GM21529 (cell line): ENCODE data around the gene FNDC8.
A peak's percentile ranks its signal among the peaks of the same experiment; 100 is the strongest.
"Not testable (repeated sequence)": the region's sequence is repeated elsewhere in the genome, so short reads cannot be mapped to it uniquely, and the experiment has no call there.

ENCODE experiments used
- ATAC-seq: cut with Tn5 transposase; IDR thresholded peaks from one replicate; pipeline ENCODE4 v1.9.1; 2021; ENCODE audit not compliant: unreplicated experiment

Gene FNDC8

DNA sequence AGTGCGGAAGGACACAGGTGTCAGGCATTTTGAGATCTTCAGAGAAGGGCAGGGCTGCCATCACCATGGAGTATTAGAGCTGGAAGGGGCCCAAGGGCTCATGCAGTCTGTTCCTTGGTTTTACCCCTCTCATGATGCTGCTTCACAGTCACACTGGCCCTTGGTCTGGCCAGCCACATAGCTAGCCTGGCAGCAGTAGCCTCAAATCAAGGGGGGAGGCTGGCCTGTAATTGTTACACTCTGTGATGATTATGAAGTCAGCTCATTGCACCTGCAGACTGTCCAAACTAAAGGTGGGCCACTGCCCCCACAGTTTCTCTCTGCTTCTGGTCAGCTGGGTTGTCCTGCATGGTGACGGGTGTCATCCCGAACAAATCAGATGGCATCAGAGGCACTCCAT, at the start of gene FNDC8:
TSS of gene FNDC8 (plus strand) at position 301 of the 400 bp plus-strand sequence. CDS start at position 380, 79 bp downstream.
- no peak for ATAC-seq

DNA sequence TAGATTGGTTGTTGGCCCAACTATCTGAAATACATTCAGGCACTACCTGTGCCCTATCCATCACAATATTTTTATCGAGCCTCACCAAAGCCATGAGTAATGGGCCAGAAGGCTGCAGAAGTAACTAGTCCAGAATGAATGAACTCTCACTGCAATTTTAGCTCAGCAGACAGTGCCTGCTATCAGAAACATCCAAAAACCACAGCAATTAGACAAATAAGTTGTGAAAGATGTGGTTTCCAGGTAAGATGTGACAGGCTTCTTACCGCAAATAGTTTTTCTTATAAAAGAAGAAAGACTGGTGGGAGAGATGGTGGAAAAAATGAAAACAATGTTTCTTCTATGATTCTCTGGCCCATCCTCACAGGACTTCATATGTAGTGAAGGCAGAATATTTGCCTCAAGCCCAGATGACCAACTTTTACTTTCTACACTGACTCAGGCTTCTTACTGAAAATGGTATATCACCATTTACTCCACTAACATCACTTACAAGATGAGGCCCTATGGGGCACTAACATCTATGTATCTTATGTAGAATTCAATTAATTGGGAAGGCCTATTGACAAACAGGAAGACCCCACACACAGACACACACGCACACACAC, 48.1 kb upstream of the FNDC8 start:
- ATAC-seq: no peak

GRCh38 chr17:35073991-35074627, 47.3 kb upstream of the FNDC8 start:
- ATAC-seq: no peak

DNA sequence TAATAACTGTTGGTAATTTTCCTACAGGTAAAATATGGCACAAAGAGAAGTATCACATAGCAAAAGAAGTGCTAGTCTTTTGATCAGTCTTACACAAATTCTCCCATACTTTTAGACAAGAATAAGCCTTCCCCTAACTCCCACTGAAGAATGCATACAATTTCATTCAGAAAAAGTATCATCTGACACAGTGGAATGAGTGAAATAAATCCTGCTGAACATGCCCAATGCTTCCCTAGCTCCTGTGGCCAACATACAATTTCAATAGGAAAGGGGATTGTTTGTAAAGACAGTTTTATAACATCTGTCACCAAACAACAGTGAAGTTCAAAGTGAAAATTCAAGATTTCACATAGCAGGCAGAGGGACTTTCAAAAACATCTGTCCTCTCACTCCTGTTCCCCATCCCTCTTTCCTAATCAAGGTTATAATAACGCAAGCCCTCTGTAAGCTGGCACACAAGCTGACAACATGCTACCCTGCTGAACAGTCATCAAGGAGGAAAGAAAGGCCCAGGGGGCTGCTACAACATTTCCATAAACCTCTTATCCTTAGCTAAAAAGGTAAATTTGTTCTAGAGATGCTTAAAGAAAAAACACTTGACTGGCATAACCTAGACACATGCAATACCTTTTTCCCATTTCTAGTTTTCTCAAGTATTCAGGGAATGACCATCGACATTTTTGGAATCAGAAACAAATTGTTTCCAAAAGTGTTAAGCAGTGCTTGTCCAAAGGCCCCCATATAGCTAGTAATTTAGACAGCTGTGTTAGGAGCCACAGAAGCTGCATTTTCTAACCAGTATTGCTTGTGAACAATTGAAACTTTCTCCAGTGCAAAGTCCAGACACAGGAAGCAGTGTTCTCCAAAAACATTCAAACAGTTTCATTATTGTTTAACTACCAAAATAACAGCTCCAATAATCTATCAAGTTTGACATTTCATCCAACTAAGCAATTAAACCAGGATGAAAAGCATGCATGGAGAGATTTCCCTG, 46.4 kb upstream of the FNDC8 start:
- no peak for ATAC-seq

DNA sequence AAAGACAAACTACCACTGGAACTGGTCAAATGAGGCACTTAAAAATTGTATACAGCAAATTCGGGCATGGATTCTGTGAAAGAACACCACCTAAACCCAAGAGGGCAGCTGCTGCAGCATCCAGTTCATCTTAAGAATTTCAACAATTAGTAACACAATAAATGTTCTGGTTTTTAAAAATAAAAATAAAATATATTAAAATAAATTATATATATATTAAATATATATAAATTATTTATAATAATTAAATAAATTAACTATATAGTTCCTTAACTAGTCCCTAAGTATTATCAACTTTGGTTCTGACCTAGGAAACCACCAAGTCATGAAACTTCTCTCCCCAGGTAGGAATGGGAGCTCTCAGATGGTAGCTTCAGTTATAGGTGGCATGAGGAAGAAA, 44.5 kb upstream of the FNDC8 start:
- no peak for ATAC-seq

DNA sequence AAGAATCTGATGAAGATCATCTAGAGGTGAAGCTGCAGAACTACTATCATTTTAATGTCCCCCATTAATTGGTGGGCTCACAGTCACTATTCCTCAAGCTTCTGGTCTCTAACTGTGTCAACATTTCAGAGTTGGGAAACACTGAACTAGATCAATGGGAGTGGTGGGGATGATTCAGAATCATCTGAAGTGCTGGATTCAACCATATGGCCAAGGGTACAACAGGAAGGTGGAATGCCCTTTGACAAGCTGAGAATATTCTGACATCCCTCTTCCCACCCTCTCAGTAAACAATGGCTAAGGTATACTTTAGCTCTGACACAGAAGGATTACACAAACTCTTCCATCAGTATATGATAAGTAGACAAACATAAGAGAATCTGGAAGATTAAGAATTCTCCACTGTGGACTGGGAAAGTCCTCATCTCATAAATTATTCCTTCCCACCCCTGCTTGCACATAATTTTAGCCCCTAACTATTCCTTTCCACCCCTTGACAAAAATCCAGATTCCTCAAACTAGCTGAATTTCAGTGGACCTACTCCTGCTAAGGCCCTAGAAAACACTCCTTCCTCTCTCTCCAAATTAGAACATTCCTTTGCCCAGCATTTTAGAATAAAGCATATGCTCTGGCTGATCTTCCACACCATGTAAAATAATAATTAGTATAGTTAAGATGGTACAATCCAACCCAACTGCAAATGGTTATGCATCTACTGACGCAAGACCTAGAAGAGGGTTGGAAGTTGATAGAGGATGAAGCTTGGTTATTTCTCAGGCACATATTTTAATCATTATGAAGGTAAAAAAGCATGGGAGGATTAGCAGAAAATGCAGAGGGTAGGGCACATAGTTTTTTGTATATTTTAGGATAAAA, 41.6 kb upstream of the FNDC8 start:
- ATAC-seq: no peak

DNA sequence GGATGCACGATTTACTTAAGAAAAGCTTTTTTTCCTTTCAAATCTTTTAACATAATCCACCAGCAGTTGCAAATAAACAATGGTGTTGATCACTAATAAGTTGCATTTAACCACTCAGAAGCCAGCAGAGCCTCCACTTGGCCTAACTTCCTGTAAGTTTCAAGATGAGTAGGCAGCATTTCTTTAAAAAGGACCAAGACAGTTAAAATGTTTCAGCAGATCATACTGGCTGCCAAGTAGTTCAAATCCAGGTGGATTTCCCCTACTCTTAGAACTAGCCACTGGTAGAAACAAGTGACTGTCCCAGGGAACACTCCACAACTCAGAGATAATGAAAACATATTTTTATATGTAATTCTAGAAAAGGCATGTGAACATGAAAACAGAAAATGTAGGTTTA, 40.9 kb upstream of the FNDC8 start:
- ATAC-seq: peak; percentile 73

GRCh38 chr17:35081638-35082037, 39.8 kb upstream of the FNDC8 start:
- no peak for ATAC-seq

DNA sequence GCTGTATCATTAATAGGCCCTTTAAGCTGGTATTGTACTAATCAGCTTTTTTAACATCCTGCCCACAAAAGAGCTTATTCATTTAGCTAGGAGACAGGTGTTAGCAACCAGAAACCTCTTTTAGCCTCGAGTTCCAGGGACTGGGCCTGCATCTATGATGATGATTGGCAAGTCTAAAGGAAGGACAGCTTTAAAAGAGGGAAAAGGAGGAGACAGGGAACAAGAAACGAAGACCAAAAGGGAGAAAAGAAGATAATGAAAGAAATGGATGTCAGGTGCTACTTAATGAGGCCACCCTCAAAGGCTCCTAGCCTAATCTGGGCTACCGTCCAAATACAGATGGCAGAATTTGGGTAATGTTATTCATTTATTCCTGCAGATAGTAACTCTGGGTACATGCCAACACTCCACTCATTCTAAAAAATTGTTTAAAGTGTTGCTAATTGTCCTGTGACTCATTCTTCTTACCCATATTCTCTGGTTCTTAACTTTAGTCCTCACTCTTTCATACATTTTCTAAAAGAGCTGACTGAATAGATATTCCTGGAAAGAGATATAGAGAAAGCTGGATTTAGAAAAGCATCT, 39.2 kb upstream of the FNDC8 start:
- ATAC-seq: no peak

DNA sequence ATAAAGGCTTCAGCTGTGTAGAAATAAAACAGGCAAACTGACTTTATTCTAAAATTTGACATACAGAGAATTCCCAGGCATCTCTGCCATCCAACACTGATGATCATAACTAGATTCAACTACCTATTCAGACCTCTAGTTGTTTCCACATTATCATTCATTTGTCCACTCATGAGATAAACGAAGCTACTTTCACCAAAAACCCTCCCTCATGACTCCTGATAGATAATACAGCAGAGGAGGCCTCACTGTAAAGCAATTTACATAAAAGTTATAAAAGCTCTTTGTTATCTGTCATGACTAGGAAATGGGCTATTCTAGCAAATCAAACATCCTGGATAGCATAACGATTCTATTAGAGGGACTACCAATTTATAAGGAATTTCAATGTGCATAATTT, 38.3 kb upstream of the FNDC8 start:
- no peak for ATAC-seq

DNA sequence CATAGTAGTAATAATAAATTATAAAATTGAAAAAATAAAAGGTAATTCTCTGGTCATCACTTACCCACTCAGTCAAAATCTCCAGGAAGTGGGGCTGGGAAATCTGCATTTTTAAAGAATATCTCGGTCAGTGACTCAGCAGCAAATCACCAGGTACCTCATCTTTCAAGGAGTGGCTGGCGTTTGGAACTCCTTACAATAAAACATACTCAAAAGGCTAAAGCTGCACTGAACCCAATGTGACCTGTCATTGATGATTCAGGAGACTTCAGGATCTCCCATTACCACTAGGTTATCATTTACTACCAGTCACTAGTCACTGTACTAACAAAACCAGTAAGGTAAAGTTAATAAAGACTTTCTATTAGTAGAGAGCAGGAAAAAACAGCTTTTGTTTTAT, 36.4 kb upstream of the FNDC8 start:
- no peak for ATAC-seq

GRCh38 chr17:35086164-35086563, 35.3 kb upstream of the FNDC8 start:
- no peak for ATAC-seq

GRCh38 chr17:35086931-35087573, 34.4 kb upstream of the FNDC8 start:
- no peak for ATAC-seq

DNA sequence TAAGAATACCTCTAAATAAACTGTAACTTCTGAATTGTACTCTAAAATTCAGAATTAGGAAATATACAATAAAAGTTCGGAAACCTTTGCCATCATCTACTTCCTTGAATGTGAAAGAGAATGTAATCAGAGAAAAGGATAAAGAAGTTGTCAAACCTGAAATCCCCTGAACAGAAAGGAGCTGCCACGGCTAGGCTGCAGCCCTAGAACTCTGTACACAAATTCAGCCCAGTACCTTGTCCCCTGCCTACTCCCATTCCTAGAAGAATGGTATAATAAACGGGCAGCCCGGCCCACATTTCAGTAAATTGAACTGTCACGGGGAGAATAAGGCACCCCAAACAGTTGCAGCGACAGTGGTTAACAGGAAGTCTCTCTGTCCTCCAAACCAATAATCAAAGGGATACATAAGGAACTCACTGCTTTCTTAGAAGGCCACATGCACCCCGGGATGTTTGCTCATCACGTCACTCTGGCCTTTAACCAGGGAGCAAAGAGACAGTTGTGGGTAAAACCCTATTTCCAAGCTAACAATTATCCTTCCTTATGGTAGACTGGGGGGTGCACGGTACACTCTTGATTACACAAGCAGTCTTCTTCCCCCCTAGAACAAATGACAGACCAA, 33.6 kb upstream of the FNDC8 start:
- ATAC-seq: no peak

DNA sequence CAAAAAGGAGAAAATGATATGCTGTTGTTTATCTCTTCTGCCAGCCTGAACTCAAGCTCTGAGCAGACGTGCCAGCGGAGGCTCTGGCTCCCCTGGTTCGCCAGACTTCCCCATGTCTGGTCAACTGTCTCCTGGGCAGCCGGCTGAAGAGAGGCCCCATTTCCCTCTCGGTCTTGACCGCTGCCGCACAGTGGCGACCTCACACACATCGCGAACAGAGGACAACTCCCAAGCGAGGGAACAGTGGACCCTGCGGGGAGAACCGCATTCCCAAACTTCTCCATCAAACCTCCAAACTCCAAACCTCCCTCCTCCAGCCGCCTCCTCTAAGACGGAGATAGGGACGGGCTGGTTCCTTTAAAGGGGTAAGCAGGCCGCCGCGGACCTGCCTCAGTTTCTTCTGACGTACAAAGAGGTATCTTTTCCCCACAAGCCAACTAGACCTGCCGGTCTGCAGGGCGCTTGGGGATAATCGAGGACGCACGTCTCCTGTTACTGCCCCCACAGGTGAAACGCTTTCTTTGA, 33.0 kb upstream of the FNDC8 start:
- no peak for ATAC-seq

GRCh38 chr17:35088881-35089585, 32.4 kb upstream of the FNDC8 start:
- peak; percentile 64 for ATAC-seq

DNA sequence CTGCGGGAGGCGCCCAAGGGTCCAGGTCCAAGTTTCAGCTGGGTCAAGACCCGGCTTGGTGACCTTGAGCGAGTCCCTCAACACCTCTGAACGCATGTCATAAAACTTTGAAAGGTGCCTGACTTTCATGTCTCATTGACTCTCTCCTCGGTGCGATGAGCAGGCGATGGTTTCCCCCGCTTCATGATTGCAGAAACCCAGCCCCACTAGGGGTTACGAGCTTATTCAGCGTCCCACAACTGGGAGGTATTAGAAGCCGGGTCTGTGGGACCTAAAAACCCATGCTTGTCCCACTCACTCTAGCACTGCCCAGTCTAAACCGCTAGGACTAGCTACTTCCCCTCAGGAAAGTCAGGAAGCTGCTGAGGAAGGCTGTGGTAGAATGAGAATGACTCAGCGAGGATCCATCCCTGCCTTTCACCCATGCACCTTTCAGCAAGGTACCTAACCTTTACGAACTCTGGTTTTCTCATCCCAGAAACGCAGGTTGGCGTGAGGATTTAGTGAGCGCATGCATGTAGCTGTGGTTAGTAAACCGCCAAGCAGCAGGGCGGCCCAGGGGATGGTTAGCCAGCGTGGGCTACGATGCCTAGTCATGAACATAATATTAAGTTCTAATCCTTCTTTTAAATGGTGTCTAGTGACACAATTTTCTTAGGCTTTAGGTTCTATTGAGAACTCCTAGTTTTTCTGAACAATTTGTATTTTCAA, 31.7 kb upstream of the FNDC8 start:
- ATAC-seq: peak; percentile 23

DNA sequence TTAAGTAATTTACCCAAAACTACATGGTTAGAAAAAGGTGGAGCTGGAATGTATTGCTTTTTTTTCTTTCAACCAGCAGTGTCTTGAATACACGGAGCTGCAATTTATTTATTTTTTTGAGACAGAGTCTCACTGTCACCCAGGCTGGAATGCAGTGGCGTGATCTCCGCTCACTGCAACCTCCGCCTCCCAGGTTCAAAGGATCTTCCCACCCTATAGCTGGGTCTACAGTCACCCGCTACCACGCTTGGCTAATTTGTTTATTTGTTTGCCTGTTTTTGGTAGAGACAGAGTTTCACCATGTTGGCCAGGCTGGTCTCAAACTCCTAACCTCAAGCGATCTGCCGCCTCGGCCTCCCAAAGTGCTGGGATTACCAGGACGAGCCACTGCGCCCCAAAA, 30.7 kb upstream of the FNDC8 start:
- not testable (repeated sequence) for ATAC-seq
